ENCODE data around the gene PPHLN1.
"Not testable (repeated sequence)": the region's sequence is repeated elsewhere in the genome, so short reads cannot be mapped to it uniquely, and the experiment has no call there.

Gene PPHLN1

DNA sequence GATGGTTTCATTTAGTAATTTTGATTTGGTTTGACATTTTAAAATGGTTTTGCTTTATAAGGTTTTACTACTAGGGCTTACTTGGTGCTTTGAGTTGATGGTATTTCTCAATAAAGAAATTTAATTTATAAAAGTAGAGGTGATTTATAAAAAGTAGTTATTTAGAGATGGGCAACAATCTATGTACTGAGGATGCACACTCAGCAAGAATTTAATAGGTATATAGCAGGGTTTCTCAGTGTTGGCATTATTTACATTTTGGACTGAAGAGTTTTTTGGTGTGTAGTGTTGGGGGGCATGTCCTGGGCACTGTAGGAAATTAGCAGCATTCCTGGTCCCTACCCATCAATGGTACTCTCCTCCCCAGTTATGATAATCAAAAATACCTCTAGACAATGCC lies 47.7 kb downstream of the PPHLN1 start:
- no peak for DNase-seq

- DNase-seq: no peak
These were observed 54.8 kb downstream of the PPHLN1 start for GRCh38 chr12:42380733-42381132.

DNA sequence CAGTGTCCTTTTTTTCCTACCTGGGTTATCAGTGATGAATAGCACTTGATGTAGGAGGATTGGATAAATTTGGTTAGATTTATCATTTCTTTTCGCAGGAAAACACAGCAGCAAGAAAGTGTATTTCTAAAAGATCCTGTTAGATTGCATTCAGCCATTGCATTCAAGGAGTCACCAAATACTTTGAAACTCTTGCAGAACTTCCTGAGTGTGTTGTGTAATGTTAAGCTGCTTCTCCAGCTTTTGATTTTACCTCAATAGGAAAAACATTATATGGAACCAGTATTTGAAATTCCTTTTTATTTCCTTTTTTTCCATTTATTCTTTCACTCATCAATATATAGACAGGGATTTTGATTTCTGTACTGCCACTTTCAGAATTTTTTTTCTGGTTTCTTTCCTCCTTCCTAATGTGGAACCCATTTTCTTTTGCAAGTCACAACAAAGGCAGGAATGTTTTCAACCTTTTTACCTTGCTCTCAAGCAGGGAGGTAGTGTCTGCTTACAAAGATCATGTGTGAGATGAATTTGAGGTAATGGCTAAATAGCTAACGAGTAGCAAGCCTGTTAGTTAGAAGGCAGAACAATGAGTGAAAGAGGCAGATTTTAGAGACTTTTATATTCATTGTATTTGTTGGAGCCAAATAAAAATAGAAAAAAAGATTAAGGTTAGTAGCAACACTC lies 56.2 kb downstream of the PPHLN1 start:
- no peak for DNase-seq

- DNase-seq: peak in 1 of 3 experiments; percentile 38
These were observed 59.4 kb downstream of the PPHLN1 start for GRCh38 chr12:42385326-42385841.

GRCh38 chr12:42386308-42386707 lies 60.3 kb downstream of the PPHLN1 start:
- DNase-seq: no peak

- DNase-seq: not testable (repeated sequence)
These were observed 62.1 kb downstream of the PPHLN1 start for GRCh38 chr12:42388086-42388485.

GRCh38 chr12:42394429-42394828 lies 68.5 kb downstream of the PPHLN1 start:
- DNase-seq: no peak

DNA sequence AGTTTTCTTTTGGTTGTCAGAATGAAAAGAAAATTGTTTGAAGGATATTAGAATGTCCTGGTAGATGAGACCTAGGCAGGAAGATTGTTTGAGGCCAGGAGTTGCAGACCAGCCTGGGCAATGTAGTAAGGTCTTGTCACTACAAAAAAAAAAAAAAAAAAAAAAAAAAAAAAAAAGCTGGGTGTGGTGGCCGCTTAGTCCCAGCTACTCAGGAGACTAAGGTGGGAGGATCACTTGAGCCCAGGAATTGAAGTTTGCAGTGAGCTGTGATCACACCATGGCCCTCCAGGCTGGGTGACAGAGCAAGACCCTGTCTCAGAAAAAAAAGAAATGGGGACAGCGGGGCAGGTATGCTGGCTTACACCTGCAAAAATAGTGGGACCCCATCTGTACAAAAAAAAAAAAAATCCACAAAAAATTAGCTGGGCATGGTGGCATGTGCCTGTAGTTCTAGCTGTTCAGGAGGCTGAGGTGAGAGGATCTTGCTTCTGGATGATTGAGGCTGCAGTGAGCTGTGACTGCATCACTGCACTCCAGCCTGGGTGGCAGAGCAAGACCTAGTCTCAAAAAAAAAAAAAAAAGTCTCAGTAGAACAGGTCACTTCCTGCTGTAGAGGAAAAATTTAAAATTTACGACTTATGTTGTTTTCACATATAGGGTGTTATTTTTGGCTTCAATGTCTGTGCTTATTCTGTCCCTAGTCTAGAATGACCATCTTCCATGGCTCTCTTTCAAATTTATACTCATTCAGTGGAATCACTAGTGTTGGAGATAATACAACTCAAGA lies 70.7 kb downstream of the PPHLN1 start:
- no peak for DNase-seq

DNA sequence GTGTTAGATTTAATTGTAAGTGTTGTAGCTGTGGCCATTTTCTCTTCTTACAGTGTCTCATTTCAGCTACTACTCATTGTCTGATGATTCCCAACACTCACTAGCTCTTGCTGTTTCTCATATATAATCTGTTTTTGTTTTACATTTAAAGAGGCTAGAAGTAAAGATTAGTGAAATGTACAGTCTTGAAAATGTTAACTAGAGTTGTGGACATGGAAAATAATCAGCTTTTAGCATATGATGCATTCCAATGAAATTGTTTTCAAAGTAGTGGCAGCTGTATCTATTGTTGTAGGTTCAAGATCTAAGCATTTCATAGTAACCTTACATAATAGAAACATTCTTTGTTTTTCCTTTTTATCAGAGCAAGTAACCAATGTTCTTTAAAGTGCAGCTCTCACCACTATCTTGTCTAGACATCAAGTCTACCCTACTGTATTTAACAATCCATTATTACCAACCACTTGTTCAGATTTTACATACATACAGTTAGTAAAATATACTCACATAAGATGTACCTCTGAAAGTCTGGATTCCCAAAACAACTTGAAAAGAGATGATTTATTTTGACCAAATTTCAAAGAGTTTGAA lies 76.9 kb downstream of the PPHLN1 start:
- no peak for DNase-seq

DNA sequence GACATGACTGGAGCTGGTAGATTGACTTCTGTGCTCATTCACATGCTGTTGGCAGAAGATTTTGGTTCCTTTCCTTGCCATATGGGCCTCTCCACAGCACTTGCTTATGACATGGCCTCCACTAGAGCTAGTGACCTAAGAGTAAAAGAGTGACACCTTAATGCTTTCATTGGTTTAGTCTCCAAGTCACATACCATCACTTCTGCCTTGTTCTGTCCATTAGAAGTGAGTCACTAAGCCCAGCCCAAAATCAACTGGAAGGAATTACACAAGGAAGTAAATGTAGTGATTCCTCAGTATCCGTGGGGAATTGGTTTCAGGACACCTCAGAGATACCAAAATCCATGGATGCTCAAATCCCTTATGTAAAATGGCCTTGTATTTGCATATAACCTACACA lies 81.3 kb downstream of the PPHLN1 start:
- DNase-seq: no peak

- DNase-seq: no peak
These were observed 83.5 kb downstream of the PPHLN1 start for GRCh38 chr12:42409471-42409870.

- DNase-seq: peak in 2 of 3 experiments; percentile 47 to 65
These were observed 84.4 kb downstream of the PPHLN1 start for GRCh38 chr12:42410340-42410739.

GRCh38 chr12:42420395-42420794 lies 94.4 kb downstream of the PPHLN1 start:
- no peak for DNase-seq

GRCh38 chr12:42421844-42422779 lies 96.1 kb downstream of the PPHLN1 start:
- DNase-seq: no peak

GRCh38 chr12:42422785-42423184 lies 96.8 kb downstream of the PPHLN1 start:
- no peak for DNase-seq

- DNase-seq: no peak
These were observed 100.8 kb downstream of the PPHLN1 start for GRCh38 chr12:42426746-42427145.

DNA sequence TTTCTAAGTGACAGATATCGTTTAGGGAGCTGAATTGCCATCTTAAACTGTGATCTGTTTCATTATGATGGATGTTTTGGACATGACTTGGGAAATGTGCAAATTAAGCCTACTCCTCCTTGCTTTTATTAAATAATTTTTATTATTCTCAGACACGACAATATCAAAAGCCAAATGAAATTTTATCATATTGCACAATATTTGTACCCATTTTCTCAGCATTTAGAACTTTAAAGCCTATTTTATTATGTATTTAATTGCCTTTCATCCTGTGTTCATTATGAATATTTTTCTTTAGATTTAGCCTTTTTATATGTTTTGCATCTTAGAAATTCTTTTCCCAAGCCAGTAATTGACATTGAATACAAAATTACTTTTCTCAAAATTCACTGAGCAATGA lies 102.9 kb downstream of the PPHLN1 start:
- DNase-seq: no peak

- DNase-seq: no peak
These were observed 106.7 kb downstream of the PPHLN1 start for GRCh38 chr12:42432517-42433140.

DNA sequence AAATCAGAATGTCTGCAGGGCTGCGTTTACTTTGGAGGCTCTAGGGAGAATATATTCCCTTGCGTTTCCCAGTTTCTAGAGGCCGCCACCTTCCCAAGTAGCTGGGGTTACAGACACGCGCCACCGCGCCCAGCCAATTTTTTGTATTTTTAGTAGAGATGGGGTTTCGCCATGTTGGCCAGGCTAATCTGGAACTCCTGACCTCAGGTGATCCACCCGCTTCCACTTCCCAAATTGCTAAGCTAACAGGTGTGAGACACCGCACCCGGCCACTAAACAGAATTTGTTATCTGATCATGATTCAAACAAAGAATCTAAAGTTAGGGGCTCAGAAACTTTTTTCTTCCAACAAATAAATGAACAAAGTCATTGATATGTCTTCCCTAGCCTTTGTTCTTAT lies 114.6 kb downstream of the PPHLN1 start:
- DNase-seq: no peak

GRCh38 chr12:42442311-42442759 lies 116.4 kb downstream of the PPHLN1 start:
- no peak for DNase-seq

DNA sequence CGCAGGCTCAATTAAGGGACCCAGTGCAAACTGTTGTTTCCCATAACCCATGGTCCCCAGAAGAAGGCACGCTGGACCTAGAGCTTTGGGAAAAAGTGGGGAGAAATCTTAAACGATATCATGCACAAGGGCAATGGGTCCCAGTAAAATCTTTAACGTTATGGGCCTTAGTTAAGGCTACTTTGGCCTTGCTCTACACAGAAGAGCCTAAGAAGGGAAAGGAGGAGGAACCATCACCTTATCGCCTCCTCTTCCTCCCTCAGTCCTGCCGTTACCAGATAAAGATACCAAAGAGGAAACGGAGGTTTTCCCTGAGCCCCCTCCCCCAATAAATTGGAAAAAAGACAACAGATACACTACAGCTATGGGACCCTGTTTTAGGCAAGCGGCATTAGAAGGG lies 116.9 kb downstream of the PPHLN1 start:
- DNase-seq: no peak
